OCI-LY1 (cell line): ENCODE data around the gene GRB14.
A peak's percentile ranks its signal among the peaks of the same experiment; 100 is the strongest.

ENCODE experiments used
- H2AFZ ChIP-seq: fragments of 200-600 bp; sonication (generic), shearing (Covaris generic); 2 replicates; pipeline ENCODE4 v1.6.0; 2014; ENCODE audit warnings: antibody characterized with exemption, mild to moderate bottlenecking, low read length
- H3F3A ChIP-seq: fragments of 200-600 bp; sonication (generic), shearing (Covaris generic); 2 replicates; pipeline ENCODE4 v1.6.0; 2014; ENCODE audit warnings: mild to moderate bottlenecking, antibody characterized with exemption, low read length, moderate library complexity; ENCODE audit not compliant: insufficient read depth
- H3K27ac ChIP-seq: fragments of 200-600 bp; sonication (generic); 2 replicates; pipeline ENCODE4 v1.5.1; 2014; ENCODE audit warnings: low read length, mixed run types, mild to moderate bottlenecking, low read depth; ENCODE audit not compliant: poor library complexity, severe bottlenecking
- H3K27me3 ChIP-seq: fragments of 200-600 bp; sonication (generic); 2 replicates; pipeline ENCODE4 v1.6.0; 2014; ENCODE audit warnings: antibody characterized with exemption, mild to moderate bottlenecking, low read length, moderate library complexity; ENCODE audit not compliant: insufficient read depth
- H3K36me3 ChIP-seq: fragments of 200-600 bp; sonication (generic); 2 replicates; pipeline ENCODE4 v1.6.1; 2014; ENCODE audit warnings: mild to moderate bottlenecking, antibody characterized with exemption, low read length, moderate library complexity, mixed read lengths; ENCODE audit not compliant: insufficient read depth
- H3K4me1 ChIP-seq: fragments of 200-600 bp; sonication (generic); 2 replicates; pipeline ENCODE4 v1.5.1; 2014; ENCODE audit warnings: mild to moderate bottlenecking, low read length, moderate library complexity; ENCODE audit not compliant: insufficient read depth, severe bottlenecking
- H3K4me2 ChIP-seq: fragments of 200-600 bp; sonication (generic), shearing (Covaris generic); 2 replicates; pipeline ENCODE4 v1.6.1; 2014; ENCODE audit warnings: low read length
- H3K4me3 ChIP-seq: fragments of 200-600 bp; sonication (generic); 2 replicates; pipeline ENCODE4 v1.5.1; 2014; ENCODE audit warnings: low read length, low read depth, mild to moderate bottlenecking, mixed read lengths; ENCODE audit not compliant: poor library complexity, severe bottlenecking
- H3K79me2 ChIP-seq: fragments of 200-600 bp; shearing (Covaris generic); 2 replicates; pipeline ENCODE4 v1.6.1; 2016; ENCODE audit warnings: mixed run types, low read length, mixed read lengths; ENCODE audit not compliant: insufficient read depth
- H3K9ac ChIP-seq: fragments of 200-600 bp; sonication (generic), shearing (Covaris generic); 2 replicates; pipeline ENCODE4 v1.6.1; 2014; ENCODE audit warnings: mild to moderate bottlenecking, low read length, mixed read lengths
- H3K9me2 ChIP-seq: fragments of 200-600 bp; sonication (generic), shearing (Covaris generic); 2 replicates; pipeline ENCODE4 v1.6.1; 2014; ENCODE audit warnings: low read depth, mild to moderate bottlenecking, low read length, mixed read lengths
- H3K9me3 ChIP-seq: fragments of 200-600 bp; shearing (Covaris generic); 2 replicates; pipeline ENCODE4 v1.6.1; 2014; ENCODE audit warnings: low read length, mixed read lengths
- H4K20me1 ChIP-seq: fragments of 200-600 bp; sonication (generic), shearing (Covaris generic); 2 replicates; pipeline ENCODE4 v1.6.0; 2016; ENCODE audit warnings: mild to moderate bottlenecking, low read length; ENCODE audit not compliant: insufficient read depth
- CTCF ChIP-seq: fragments of 200-600 bp; sonication (generic), shearing (Covaris generic); IDR thresholded peaks from 2 replicates; pipeline ENCODE4 v1.5.1; 2017; ENCODE audit warnings: mild to moderate bottlenecking, antibody characterized with exemption, low read length, moderate library complexity, mixed read lengths
- EZH2 ChIP-seq: fragments of 200-600 bp; sonication (generic), shearing (Covaris generic); IDR thresholded peaks from 2 replicates; pipeline ENCODE4 v1.8.0; 2017; ENCODE audit warnings: borderline replicate concordance, mixed run types, mild to moderate bottlenecking, antibody characterized with exemption, low read length, moderate library complexity, mixed read lengths

The GRB14 gene

DNA sequence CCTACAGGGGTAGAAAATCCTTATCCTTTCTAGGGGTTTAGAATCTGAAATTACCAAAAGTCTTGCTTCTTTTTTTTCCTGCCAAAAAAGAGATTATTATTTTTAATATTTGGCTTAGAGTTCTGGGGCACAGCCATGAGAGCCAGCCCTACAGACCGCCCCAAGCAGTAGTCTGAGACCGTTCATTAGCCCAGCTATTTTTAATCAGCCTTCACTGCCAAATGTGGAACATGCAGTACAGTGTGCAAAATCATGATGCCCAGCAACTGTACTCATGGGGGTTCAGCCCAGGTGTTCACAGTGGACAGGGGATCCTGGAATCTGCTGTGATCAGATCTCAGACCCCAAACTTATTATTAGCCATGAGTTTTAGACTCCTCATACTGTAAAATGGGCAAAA, 60.4 kb downstream of the GRB14 start:
- no peak overlapping the region for H3K4me2 ChIP-seq
- no peaks in the 10 kb centered on the region for H3K9me3 ChIP-seq
- no peaks in the 10 kb centered on the region for H3K36me3 ChIP-seq
- H3F3A ChIP-seq: no peaks in the 10 kb centered on the region
- H3K27me3 ChIP-seq: no peaks in the 10 kb centered on the region; the same call in 1 of the 2 replicates
- no peak overlapping the region for H3K27ac ChIP-seq
- TF ChIP-seq EZH2 (no peak), CTCF (no peak)
- H3K4me1 ChIP-seq: no peaks in the 10 kb centered on the region
- no peak overlapping the region for H3K9ac ChIP-seq
- H3K9me2 ChIP-seq: no peaks in the 10 kb centered on the region
- H4K20me1 ChIP-seq: no peaks in the 10 kb centered on the region
- H2AFZ ChIP-seq: no peak overlapping the region
- no peak overlapping the region for H3K4me3 ChIP-seq
- H3K79me2 ChIP-seq: no peaks in the 10 kb centered on the region

- H2AFZ ChIP-seq: no peak overlapping the region
- no peaks in the 10 kb centered on the region for H4K20me1 ChIP-seq
- H3K4me2 ChIP-seq: no peak overlapping the region
- no peaks in the 10 kb centered on the region for H3K9me2 ChIP-seq
- no peaks in the 10 kb centered on the region for H3K9me3 ChIP-seq
- H3K27ac ChIP-seq: no peak overlapping the region
- H3K27me3 ChIP-seq: no peaks in the 10 kb centered on the region; the same call in 1 of the 2 replicates
- H3K4me1 ChIP-seq: no peaks in the 10 kb centered on the region
- no peaks in the 10 kb centered on the region for H3K79me2 ChIP-seq
- no peak overlapping the region for H3K4me3 ChIP-seq
- peak; percentile 66 for TF ChIP-seq CTCF
- no peak for TF ChIP-seq EZH2
- H3K36me3 ChIP-seq: no peaks in the 10 kb centered on the region
- no peaks in the 10 kb centered on the region for H3F3A ChIP-seq
- H3K9ac ChIP-seq: no peak overlapping the region
Observed at GRCh38 chr2:164560181-164560792, 61.0 kb downstream of the GRB14 start.

DNA sequence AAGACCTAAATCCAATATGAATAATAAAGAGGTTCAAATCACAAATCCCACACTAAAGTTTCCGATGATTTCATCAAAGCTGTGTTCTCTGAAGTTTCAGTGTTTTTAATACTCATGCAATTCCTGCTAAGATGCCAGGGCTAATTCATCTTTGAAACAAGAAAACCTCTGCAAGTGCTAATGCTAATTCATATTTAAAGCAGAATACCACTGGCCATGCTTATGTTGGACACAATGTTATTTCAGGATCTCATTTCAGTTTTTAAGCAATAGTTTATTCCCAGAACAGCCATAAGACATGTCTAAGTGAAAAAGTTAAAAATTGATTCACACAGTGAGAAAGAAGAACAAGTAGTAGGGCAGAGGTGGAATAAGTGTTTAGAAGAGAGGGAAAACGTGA, 62.8 kb downstream of the GRB14 start:
- Histone ChIP-seq H2AFZ (no peak overlapping the region), H3K9ac (no peak overlapping the region), H3F3A (no peaks in the 10 kb centered on the region), H3K9me3 (no peaks in the 10 kb centered on the region), H3K4me3 (no peak overlapping the region), H3K79me2 (no peaks in the 10 kb centered on the region), H3K27me3 (no peaks in the 10 kb centered on the region; the same call in 1 of the 2 replicates), H4K20me1 (no peaks in the 10 kb centered on the region), H3K36me3 (no peaks in the 10 kb centered on the region), H3K4me1 (no peaks in the 10 kb centered on the region), H3K4me2 (no peak overlapping the region), H3K27ac (no peak overlapping the region), H3K9me2 (no peaks in the 10 kb centered on the region)
- no peak for TF ChIP-seq CTCF
- no peak for TF ChIP-seq EZH2
